DND-41 (cell line): ENCODE data around the gene MAN2B2.

ENCODE experiments used
- ATAC-seq: fragments of 200-7000 bp; cut with Tn5 transposase; 3 replicates; pipeline ENCODE4 v1.9.1; 2021; ENCODE audit warnings: low read depth; ENCODE audit not compliant: insufficient read depth
- DNase-seq: peaks from one replicate; pipeline ENCODE4 v3.0.0-alpha.2; 2020
- H2AFZ ChIP-seq: 2 replicates; pipeline ENCODE4 v1.6.0; 2012; ENCODE audit warnings: low read depth, low read length
- H3K27ac ChIP-seq: 2 replicates; pipeline ENCODE4 v1.5.1; 2012; ENCODE audit warnings: low read length, inconsistent platforms
- H3K27me3 ChIP-seq: fragments of 200-600 bp; sonication (generic); 2 replicates; pipeline ENCODE4 v1.6.0; 2012; ENCODE audit warnings: low read length, mild to moderate bottlenecking, inconsistent platforms; ENCODE audit not compliant: insufficient read depth, poor library complexity
- H3K36me3 ChIP-seq: 2 replicates; pipeline ENCODE4 v1.5.1; 2012; ENCODE audit warnings: low read length, inconsistent platforms; ENCODE audit not compliant: insufficient read depth
- H3K4me1 ChIP-seq: 2 replicates; pipeline ENCODE4 v1.5.1; 2012; ENCODE audit warnings: mild to moderate bottlenecking, low read length; ENCODE audit not compliant: insufficient read depth
- H3K4me2 ChIP-seq: 2 replicates; pipeline ENCODE4 v1.6.0; 2012; ENCODE audit warnings: mild to moderate bottlenecking, moderate library complexity, low read length, inconsistent platforms; ENCODE audit not compliant: insufficient read depth
- H3K4me3 ChIP-seq, 2 experiments: fragments of 200-600 bp in 1 of 2; shearing (Covaris generic) in 1 of 2; 2 replicates each; pipeline ENCODE4 v1.5.1; 2012 to 2016; ENCODE audit warnings: inconsistent platforms in 2 of 2, low read length in 2 of 2, mild to moderate bottlenecking in 2 of 2, low read depth in 1 of 2, moderate library complexity in 1 of 2
- H3K79me2 ChIP-seq: 2 replicates; pipeline ENCODE4 v1.6.0; 2012; ENCODE audit warnings: low read length, inconsistent platforms; ENCODE audit not compliant: insufficient read depth
- H3K9ac ChIP-seq: 2 replicates; pipeline ENCODE4 v1.6.0; 2012; ENCODE audit warnings: low read depth, mild to moderate bottlenecking, inconsistent platforms, low read length, moderate library complexity
- H3K9me3 ChIP-seq: 2 replicates; pipeline ENCODE4 v1.5.1; 2012; ENCODE audit warnings: low read length, moderate library complexity, mild to moderate bottlenecking, inconsistent platforms; ENCODE audit not compliant: insufficient read depth, severe bottlenecking
- H4K20me1 ChIP-seq: 2 replicates; pipeline ENCODE4 v1.6.0; 2012; ENCODE audit warnings: low read length; ENCODE audit not compliant: insufficient read depth
- CTCF ChIP-seq: IDR thresholded peaks from 2 replicates; pipeline ENCODE4 v1.5.1; 2012; ENCODE audit warnings: borderline replicate concordance, low read length, moderate library complexity, mild to moderate bottlenecking; ENCODE audit not compliant: poor library complexity, severe bottlenecking; ENCODE audit errors: extremely low read depth
- EZH2 ChIP-seq: IDR thresholded peaks from 3 replicates; pipeline ENCODE4 v1.6.1; 2012; ENCODE audit warnings: borderline replicate concordance, low read depth, mild to moderate bottlenecking, moderate library complexity, low read length, inconsistent platforms; ENCODE audit not compliant: severe bottlenecking

The MAN2B2 gene

GRCh38 chr4:6566391-6567190, 8.4 kb upstream of the MAN2B2 start:
- DNase-seq = no peak
- no peaks in the 10 kb centered on the region for H3K27me3 ChIP-seq

DNA sequence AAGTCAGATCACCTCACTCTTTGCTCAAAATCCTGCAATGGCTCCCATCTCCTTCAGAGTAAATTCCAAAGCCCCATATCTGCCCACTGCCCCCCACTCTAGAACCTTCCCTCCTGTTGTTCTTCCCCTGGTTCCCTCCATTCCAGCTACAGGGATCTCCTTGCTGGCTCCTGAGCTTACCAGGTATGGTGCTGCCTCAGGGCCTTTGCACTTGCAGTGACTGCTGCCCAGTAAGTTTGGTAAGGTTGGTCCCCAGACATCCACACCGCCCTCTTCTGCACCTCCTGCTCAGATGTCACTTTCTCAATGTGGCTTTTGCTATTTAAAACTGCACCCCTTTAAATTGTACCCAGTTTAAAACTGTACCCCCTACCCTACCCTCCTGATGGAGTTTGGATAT, 7.8 kb upstream of the MAN2B2 start:
- Histone ChIP-seq H3K79me2 (no peaks in the 10 kb centered on the region), H3K4me2 (no peak overlapping the region), H4K20me1 (no peaks in the 10 kb centered on the region), H3K4me3 (no peak overlapping the region), H3K9me3 (no peaks in the 10 kb centered on the region), H3K9ac (no peak overlapping the region), H2AFZ (no peak overlapping the region), H3K4me1 (no peaks in the 10 kb centered on the region), H3K27ac (no peak overlapping the region), H3K36me3 (no peaks in the 10 kb centered on the region), H3K27me3 (no peaks in the 10 kb centered on the region)
- ATAC-seq (no peak), DNase-seq (no peak)
- no peak for TF ChIP-seq CTCF
- TF ChIP-seq EZH2 = no peak

More at GRCh38 chr4:6566391-6567190, 8.4 kb upstream of the MAN2B2 start:
- Histone ChIP-seq H2AFZ (no peak overlapping the region), H3K9me3 (no peaks in the 10 kb centered on the region), H3K4me2 (no peak overlapping the region), H3K9ac (no peak overlapping the region), H3K4me3 (no peak overlapping the region), H3K36me3 (no peaks in the 10 kb centered on the region), H3K4me1 (no peaks in the 10 kb centered on the region), H3K79me2 (no peaks in the 10 kb centered on the region), H4K20me1 (no peaks in the 10 kb centered on the region), H3K27ac (no peak overlapping the region)
- TF ChIP-seq CTCF = no peak
- no peak for TF ChIP-seq EZH2
- no peak for ATAC-seq

DNA sequence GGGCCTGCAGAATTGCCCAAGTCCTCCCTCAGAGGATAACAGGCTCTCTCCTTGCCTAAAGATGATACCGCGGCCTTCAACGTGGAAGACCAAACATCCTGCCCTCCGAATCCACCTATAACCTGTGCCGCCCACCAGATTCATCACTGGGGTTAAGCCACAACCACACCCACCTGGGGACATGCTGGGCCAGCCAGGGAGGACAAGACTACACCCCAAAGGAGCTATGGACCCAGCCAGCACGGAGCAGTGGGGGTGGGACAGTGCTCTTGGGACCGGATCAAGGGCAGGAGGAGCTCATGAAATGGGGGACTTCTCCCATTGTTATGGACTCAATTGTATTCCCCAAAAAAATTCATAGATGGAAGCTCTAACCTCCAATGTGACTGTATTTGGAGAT, 6.8 kb upstream of the MAN2B2 start:
- TF ChIP-seq EZH2 = no peak
- TF ChIP-seq CTCF = no peak
- Histone ChIP-seq H3K79me2 (no peaks in the 10 kb centered on the region), H3K9ac (no peak overlapping the region), H2AFZ (no peak overlapping the region), H4K20me1 (no peaks in the 10 kb centered on the region), H3K27ac (no peak overlapping the region), H3K27me3 (no peaks in the 10 kb centered on the region), H3K9me3 (no peaks in the 10 kb centered on the region), H3K4me2 (no peak overlapping the region), H3K4me1 (no peaks in the 10 kb centered on the region), H3K4me3 (no peak overlapping the region), H3K36me3 (no peaks in the 10 kb centered on the region)
- ATAC-seq = no peak
- no peak for DNase-seq
